GM18499 (cell line): Measurements from ENCODE around the gene RASL10A.

Experiments used
- ATAC-seq: cut with Tn5 transposase; IDR thresholded peaks from one replicate; pipeline ENCODE4 v1.9.1; 2021; ENCODE audit warnings: moderate number of reproducible peaks; ENCODE audit not compliant: insufficient read depth, unreplicated experiment

The RASL10A gene

DNA sequence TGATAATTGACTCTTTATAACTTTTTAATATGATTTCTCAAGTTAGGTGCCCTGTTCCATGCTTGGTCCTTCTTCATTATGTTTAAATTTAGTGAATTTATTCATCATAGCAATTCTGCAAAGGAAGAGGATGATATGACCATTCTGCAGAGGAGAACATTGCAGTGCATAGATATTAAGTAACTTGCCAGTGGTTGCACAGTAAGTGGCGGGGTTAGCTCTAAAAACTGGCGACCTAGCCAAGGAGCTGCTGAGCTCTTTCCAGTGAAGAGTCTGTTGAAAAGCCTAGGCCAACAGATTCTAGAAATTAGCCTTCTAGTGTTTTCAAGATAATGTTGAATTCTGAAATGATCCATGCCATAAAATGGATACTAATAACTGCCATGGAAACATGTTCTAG is 42.9 kb downstream of the RASL10A start:
- ATAC-seq, result no peak

DNA sequence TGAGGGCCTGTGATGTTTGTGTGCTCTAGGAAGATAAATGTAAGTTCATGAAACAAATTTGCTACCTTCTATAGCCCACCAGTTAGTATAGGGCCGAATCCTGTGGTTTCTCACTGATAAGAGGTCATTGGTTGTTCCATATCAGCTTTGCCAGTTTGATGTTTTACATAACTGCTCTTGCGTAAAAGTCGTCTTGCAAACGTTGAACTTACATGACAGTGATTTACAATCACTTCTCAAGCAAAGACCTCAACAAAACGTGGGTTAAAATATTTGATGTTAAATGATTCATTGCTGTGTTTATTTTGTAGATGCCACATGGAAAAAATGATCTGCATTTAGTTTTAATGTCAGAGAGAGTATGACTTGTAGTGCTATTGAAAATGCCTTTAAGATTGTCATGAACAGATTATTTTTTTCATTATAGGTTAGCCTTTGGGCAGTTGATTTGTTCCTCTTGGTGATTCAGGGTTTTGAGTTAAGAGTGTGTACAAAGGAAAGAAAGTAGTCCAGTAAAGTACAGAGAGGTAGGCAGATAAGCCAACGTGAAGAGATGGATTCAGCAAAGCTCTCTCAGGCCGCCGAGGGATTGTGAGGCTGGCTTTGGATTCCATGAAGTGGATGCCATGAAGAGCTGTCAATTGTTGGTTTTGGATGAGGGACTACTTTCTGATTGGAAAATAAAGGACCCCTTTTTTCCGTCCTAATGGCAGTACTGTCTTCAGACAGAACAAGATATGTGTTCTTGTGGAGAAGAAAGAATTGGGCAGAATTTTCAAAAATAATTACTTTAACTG is 44.8 kb downstream of the RASL10A start:
- no peak for ATAC-seq

DNA sequence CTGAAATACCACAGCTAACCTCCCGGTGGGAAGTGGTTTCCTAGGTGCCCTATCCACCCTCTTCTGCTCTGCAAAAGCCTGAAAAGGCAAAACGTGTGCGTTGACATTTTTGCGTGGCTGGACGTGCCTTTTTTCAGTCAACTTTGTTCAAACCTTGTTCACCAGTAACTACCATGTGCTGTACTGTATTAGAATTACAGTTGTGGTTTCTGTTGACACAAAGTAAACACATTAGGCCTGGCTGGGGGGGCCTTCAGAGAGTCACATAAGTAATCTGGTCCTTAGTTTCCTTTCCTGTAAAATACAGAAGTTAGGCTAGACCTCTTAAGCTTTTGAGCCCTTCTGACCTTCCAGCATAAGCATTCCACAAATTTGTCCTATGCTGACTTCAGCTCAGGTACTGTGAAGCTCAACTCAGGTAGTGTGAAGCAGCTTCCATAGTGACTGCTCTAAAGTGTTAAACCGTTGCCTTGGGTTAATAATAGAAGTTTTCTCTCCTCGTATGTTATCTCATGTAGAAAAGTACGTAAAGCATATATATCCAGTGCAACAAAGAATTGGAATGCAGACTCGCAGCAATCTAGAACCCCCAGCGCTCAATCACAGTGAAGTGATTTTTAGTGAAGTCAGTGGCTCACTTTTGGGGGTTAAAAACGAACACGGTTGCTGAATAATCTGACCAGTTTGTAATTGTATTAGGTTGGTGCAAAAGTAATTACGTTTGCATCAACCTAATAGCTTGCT is 45.6 kb downstream of the RASL10A start:
- no peak for ATAC-seq

DNA sequence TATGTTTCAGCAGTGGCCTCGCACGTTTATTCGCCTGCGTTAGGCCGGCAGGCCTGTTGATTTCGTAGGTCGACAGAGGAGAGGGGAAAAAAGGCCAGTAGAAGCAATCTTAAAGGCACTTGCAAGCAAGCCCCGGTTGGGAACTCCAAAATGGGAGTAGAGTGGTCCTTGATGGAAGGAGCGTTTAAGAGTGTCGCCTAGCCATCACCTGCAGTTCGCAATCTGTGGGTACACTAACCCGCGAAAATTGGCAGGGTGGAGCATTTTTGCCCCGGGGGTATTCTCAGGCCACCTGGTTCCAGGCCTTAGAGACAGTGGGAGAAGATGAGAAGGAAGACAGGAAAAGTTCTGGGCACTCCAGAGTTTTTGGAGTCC is 46.3 kb downstream of the RASL10A start:
- ATAC-seq, result no peak

DNA sequence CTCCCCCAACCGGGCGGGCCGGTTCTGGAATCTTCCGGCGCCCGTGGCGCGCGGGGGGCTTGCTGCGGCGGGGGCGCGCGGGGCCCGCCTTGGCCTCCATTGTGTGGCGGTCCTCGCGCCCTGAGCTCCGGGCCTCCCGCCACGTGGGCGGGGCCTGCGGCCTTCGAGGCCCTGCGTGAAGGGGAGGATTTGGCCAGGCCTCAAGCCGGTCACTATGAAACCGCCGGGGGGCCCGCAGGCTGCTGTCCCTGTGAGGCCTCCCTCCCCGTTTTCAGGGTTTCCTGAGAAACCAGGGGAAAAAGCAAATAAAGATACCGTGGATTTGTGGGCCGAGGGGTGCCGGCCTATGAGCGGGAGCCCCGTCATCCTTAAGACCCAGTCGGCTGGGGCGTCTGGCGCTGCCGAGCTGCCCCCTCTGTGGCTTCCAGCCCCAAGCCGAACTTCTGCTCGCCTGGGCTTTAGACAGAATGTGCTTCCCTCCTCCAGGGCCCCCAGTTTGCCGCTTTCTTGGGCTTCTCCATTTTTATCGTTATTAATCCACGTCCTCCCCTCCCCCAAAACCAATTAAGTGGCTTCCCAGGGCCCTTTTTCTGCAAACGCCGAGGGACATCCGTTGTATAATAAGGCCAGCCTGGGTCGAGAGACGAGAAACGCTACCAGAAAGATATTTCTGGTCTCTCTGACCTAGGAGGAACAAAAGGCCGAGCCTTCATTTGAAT is 46.8 kb downstream of the RASL10A start:
- no peak for ATAC-seq

DNA sequence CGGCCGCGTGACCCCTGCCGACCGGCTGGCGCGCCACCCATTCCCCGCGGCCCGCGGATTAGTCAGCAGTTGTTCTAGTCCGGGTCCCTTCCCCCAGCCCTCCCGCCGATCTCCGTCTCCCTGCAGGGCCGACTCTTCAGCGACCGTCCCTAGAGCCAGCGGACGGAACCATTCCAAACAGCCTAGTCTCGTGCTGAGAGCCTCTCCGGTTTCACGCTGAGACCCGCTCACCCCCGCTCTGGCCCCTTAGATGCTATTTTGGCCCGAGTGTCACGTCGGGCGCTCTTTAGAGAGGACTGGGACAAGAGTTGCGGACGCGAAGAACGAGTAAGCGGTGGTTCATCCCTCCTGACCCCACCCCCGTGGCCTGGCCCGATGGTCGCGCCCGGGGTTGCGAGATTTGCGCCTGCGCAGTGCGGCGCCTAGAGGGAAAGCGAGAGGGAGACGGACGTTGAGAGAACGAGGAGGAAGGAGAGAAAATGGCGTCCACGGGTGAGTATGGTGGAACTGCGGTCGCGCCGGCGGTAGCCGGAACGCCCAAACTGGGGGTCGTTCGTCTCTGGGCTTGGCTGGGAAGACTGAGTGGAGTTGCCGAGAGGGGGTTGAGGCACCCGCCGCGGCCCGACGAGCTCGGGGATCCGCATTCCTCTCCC is 47.5 kb downstream of the RASL10A start, which contains the start of the genes EWSR1 and RHBDD3:
EWSR1 (plus strand) TSS at position 411 of the 653 bp plus-strand sequence; CDS start at position 480, 69 bp downstream.
RHBDD3 (minus strand) TSS at position 124 of the 653 bp plus-strand sequence. CDS start 2,355 bp downstream, outside the sequence.
- peak; percentile 62 for ATAC-seq

DNA sequence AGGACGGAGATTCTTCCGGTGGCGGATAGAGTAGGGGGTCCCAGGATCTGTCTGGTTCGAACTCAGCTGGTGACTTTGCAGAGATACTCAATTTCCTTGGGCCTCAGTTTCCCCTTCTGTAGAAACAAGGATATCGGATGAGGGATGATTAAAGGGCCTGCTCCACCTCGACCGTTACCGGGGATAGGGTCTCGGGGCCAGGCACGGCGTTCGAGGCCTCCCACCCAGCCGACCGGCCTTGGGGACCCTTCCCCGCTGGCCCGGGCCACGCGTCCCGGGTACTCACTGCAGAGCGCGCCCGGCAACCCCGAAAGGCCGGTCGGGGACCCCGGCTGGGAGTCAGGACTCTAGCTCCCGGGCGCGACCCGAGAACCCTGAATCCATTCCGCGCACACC is 48.0 kb downstream of the RASL10A start:
- no peak for ATAC-seq

DNA sequence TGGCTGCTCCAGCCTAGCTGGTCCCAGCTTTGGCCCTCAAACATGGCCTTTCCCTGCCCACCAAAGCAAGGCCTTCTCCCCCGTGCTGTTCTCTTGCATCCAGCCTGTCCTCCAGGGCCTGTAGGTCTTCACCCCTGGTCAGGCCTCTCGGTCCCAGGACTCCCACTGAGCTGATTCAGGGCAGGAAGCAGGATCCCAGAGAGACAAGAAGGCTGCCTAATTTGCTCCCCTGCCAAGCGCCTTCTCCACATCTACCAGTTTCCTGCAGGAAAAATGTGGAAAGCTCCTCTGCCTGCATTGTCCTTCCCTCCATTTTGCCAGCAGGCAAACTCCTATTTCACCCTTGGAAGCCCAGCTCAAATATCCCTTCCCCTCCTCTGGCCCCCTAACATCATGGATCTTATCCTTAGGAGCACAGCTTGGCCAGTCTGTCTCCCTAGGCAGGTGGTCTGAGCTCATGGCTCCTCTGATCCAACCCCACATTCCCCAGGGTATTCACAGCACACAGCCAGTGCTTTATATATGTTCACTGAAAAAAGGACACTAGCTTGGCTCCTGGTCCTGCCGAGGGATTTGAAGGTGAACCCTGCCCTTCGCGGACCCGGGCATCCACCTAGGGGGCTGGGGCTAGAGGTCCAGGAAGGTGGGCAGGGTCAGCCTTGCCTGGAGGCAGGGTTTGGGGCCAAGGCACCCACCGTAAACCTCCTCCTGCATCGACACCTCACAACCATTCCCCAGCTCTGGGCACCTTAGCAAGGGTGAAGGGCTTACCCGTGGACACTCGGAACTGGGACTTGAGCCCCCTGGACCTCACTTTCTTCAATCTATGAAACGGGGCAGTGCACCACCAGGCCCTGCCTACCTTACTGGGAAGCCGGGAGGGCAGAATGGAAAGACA is 48.7 kb downstream of the RASL10A start:
- ATAC-seq, result no peak

DNA sequence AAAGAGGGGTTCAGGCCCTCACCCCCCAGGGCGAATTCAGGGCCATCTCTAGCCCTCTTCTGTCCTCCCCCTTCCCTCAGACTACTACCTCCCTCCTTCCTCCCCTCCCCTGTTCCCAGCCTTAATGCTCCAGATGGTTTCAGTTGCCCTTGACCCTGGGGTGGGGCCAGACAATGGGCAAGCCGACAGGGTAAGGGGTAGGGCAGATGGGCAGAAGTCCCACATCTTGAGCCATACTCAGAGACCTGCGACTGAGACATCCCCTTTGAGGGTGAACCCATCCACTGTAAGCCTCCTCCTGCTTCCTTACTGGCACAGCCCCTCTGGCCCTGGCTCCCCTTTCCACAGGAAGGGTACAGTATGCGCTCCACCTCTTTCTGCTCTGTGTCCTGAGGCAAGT is 49.6 kb downstream of the RASL10A start:
- no peak for ATAC-seq

DNA sequence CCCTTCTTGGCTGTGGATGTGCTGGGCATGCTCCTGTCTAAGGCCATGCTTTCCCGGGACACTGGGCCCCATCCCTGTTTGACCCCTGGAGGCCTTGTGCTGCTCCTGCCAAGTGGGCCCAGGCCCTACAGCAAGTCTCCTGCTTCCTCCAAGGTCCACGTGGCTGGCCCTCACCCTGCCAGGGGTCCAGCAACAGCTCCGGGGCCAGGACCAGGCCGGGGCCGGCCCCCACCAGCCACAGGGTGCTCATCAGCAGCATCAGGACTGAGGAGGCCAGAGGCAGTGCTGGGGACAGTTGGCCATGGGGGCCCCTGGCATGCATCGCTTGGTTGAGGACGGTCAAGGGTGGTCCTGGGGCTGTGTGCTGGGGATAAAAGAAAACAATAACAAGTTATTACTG is 50.2 kb downstream of the RASL10A start:
- no peak for ATAC-seq

DNA sequence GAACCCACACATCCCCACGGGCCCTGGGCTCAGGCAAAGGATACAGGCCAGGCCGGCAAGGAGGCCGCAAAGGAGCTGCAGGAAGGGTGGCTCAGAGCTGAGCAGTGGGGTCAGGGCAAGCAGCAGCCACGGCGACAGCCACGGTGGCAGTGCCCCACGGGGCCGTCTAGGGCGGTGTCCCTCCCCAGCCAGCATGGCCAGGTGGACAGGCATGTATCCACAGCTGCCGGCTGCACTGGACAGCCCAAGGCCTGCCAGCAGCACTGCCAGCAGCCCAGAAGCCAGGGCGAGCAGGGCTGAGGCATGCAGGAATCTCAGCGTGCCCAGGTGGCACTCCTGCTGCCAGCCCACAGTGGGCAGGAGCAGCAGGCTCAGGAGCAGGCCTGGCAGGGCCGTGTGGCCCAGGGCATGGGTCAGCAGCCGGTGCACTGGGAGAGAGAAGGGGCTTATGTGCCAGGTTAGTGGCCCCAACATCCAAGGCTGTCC is 51.7 kb downstream of the RASL10A start:
- ATAC-seq, result no peak
